HepG2 (cell line): ENCODE measurements around the gene MILR1. TPM values are rescaled to one million over a fixed set of nuclear protein-coding genes. Genes with fewer than 3 reads are reported as not detected.

Experiments used
- BRD4 ChIP-seq: sonication (generic); formaldehyde crosslinking; IDR thresholded peaks from 2 replicates; pipeline ENCODE4 v1.4.0; 2020; ENCODE audit warnings: missing genetic modification reagents
- DMAP1 ChIP-seq: IDR thresholded peaks from 2 replicates; pipeline ENCODE4 v1.6.1; 2016
- FIP1L1 ChIP-seq: fragments of 200-400 bp; formaldehyde crosslinking; IDR thresholded peaks from 2 replicates; pipeline ENCODE4 v1.6.1; 2018; ENCODE audit warnings: low read depth, mild to moderate bottlenecking, low read length, moderate library complexity, borderline replicate concordance; ENCODE audit not compliant: insufficient read depth
- FOXA1 ChIP-seq, 2 experiments: fragments of 450-650 bp in 1 of 2; sonication (generic) in 1 of 2; formaldehyde crosslinking in 1 of 2; IDR thresholded peaks; 2 replicates each; pipeline versions ENCODE4 v1.4.0 to v1.6.1; 2016 to 2020; ENCODE audit warnings: missing genetic modification reagents in 1 of 2
- HMG20A ChIP-seq: IDR thresholded peaks from 2 replicates; pipeline ENCODE4 v1.6.1; 2016; ENCODE audit warnings: borderline replicate concordance
- MED13 ChIP-seq: sonication (generic); formaldehyde crosslinking; IDR thresholded peaks from 2 replicates; pipeline ENCODE4 v1.5.0; 2020; ENCODE audit warnings: missing genetic modification reagents
- NFATC3 ChIP-seq: sonication (generic); formaldehyde crosslinking; IDR thresholded peaks from 2 replicates; pipeline ENCODE4 v1.5.1; 2020; ENCODE audit warnings: mild to moderate bottlenecking, missing genetic modification reagents
- NFYB ChIP-seq: sonication (generic); formaldehyde crosslinking; IDR thresholded peaks from 2 replicates; pipeline ENCODE4 v1.4.0; 2020; ENCODE audit warnings: missing genetic modification reagents
- PAWR ChIP-seq: sonication (generic); formaldehyde crosslinking; IDR thresholded peaks from 2 replicates; pipeline ENCODE4 v1.4.0; 2020; ENCODE audit warnings: missing genetic modification reagents, mild to moderate bottlenecking, borderline replicate concordance
- SCMH1 ChIP-seq: sonication (generic); formaldehyde crosslinking; IDR thresholded peaks from 2 replicates; pipeline ENCODE4 v1.9.0; 2021; ENCODE audit warnings: missing genetic modification reagents, mild to moderate bottlenecking, borderline replicate concordance
- ZNF354B ChIP-seq: sonication (generic); formaldehyde crosslinking; IDR thresholded peaks from 2 replicates; pipeline ENCODE4 v1.8.0; 2022; ENCODE audit warnings: mild to moderate bottlenecking, missing genetic modification reagents
- ZNF589 ChIP-seq: sonication (generic); formaldehyde crosslinking; conservative IDR thresholded peaks from 2 replicates; pipeline ENCODE4 v1.8.0; 2022; ENCODE audit warnings: mild to moderate bottlenecking, moderate library complexity, missing genetic modification reagents
- ZNF607 ChIP-seq: sonication (generic); formaldehyde crosslinking; IDR thresholded peaks from 2 replicates; pipeline ENCODE4 v1.5.1; 2020; ENCODE audit warnings: missing genetic modification reagents, mild to moderate bottlenecking, borderline replicate concordance
- ZNF609 ChIP-seq: sonication (generic); formaldehyde crosslinking; IDR thresholded peaks from 2 replicates; pipeline ENCODE4 v1.4.0; 2020; ENCODE audit warnings: mild to moderate bottlenecking, missing genetic modification reagents, borderline replicate concordance
- polyA plus RNA-seq, 8 experiments: library from polyadenylated mRNA; depleted of rRNA in 3 of 8; stranded (reverse) in 7 of 8; unstranded in 1 of 8; fragments of >200 nt; fragmentation: Illumina TruSeq in 4 of 8; extraction: Trizol in 4 of 8; gene quantifications; 2 replicates each; pipeline versions ENCODE4 v1.2.1 to v1.2.3, GENCODE V29; 2011 to 2016; ENCODE audit warnings: low read depth in 4 of 8, missing spikeins in 1 of 8, mixed read lengths in 1 of 8; ENCODE audit not compliant: insufficient read depth in 1 of 8
- total RNA-seq, 5 experiments: library from RNA; depleted of rRNA; stranded (reverse); fragments of >200 nt; fragmentation: Illumina TruSeq; extraction: Trizol; gene quantifications; 2 replicates each; pipeline ENCODE4 v1.2.3, GENCODE V29; 2016; ENCODE audit warnings: low read depth in 1 of 5

MILR1 gene
- total and polyA plus RNA-seq, 2 of the 13 experiments (the other 11 are each of a cell fraction or from before 2014, with no cell fraction given), result 0.27 to 1.7 TPM

GRCh38 chr17:64477849-64478248, 28.9 kb downstream of the MILR1 start (continued):
- TF ChIP-seq ZNF609 (CRISPR knock-in tag) (no peak), DMAP1 (CRISPR knock-in tag) (no peak), ZNF607 (CRISPR knock-in tag) (no peak), FIP1L1 (no peak), NFYB (CRISPR knock-in tag) (no peak), BRD4 (no peak), SCMH1 (CRISPR knock-in tag) (no peak), HMG20A (CRISPR knock-in tag) (no peak), ZNF354B (no peak), ZNF589 (CRISPR knock-in tag) (no peak), MED13 (CRISPR knock-in tag) (no peak), FOXA1 (IDR thresholded peaks at IDR 0.05) (no peak), FOXA1 (CRISPR knock-in tag; IDR thresholded peaks at IDR 0.05) (no peak), PAWR (CRISPR knock-in tag) (no peak), NFATC3 (no peak)
